ENCODE data around the gene SCN4A. TPM values are rescaled to one million over a fixed set of nuclear protein-coding genes. Genes with fewer than 3 reads are reported as not detected.

SCN4A gene
- total RNA-seq, 1 experiment from 2014 or later: 0.03 TPM

GRCh38 chr17:63946440-63947363 lies 26.0 kb downstream of the SCN4A start:
- in situ Hi-C loops (cut with HindIII; ENCODE audit: low pct_unique_long_range_greater_than_20kb, low sequenced_read_pairs): no loop called here
- POLR2A ChIA-PET: no interaction called here

GRCh38 chr17:63945784-63946439 lies 26.8 kb downstream of the SCN4A start:
- no peak for DNase-seq (ENCODE audit: low read depth, low spot score)
- Histone ChIP-seq H3K36me3 (ENCODE audit: control insufficient read depth, insufficient read depth, low read length) (no peaks in the 10 kb centered on the region), H3K27ac (ENCODE audit: low read length) (no peak overlapping the region), H3K27me3 (ENCODE audit: control insufficient read depth, insufficient read depth, low read length) (no peaks in the 10 kb centered on the region), H3K4me3 (ENCODE audit: low read depth in 2 of 2, low read length in 2 of 2) (no peak overlapping the region), H3K9me3 (ENCODE audit: control insufficient read depth, insufficient read depth, low read depth, low read length) (no peaks in the 10 kb centered on the region), H3K4me1 (ENCODE audit: control insufficient read depth, insufficient read depth, low read length) (no peaks in the 10 kb centered on the region)
- intact Hi-C loops (cut with micrococcal nuclease; ENCODE audit: unreplicated experiment) (no loop called here), in situ Hi-C loops (cut with HindIII; ENCODE audit: low pct_unique_long_range_greater_than_20kb, low sequenced_read_pairs) (no loop called here)
- POLR2A ChIA-PET: no interaction called here
- no TSS peak for BruUV-seq (replicated peaks)
- ATAC-seq: no peak
- TF ChIP-seq CTCF (IDR thresholded peaks at IDR 0.05) (no peak), SIN3A (IDR thresholded peaks at IDR 0.05; ENCODE audit: borderline replicate concordance, insufficient read depth, low read depth, low read length) (no peak), TCF7L2 (IDR thresholded peaks at IDR 0.05; ENCODE audit: low read depth, low read length) (no peak), REST (IDR thresholded peaks at IDR 0.05; ENCODE audit: insufficient read depth in 1 of 2, low read depth in 2 of 2, low read length in 1 of 2) (no peak), POLR2AphosphoS5 (IDR thresholded peaks at IDR 0.05; ENCODE audit: low read depth, low read length) (no peak)
- CTCF ChIA-PET: interaction anchor here (0.6 to 1.6 kb wide), 9 partner anchors 10 to 165 kb away, joined by 3 to 14 read pairs (median 5); partner anchors contain the start of genes CSHL1 and GH1

More at GRCh38 chr17:63946440-63947363, 26.0 kb downstream of the SCN4A start:
- no peaks in the 10 kb centered on the region for H3K9me3 ChIP-seq (ENCODE audit: control insufficient read depth, insufficient read depth, low read depth, low read length)
- TF ChIP-seq POLR2AphosphoS5 (IDR thresholded peaks at IDR 0.05; ENCODE audit: low read depth, low read length) (no peak), CTCF (IDR thresholded peaks at IDR 0.05) (peak; percentile 82)
- peak; percentile 22 for DNase-seq (ENCODE audit: low read depth, low spot score)
- intact Hi-C loops (cut with micrococcal nuclease; ENCODE audit: unreplicated experiment): no loop called here
- peak; percentile 72 for ATAC-seq
- no peaks in the 10 kb centered on the region for H3K27me3 ChIP-seq (ENCODE audit: control insufficient read depth, insufficient read depth, low read length)
- H3K4me3 ChIP-seq (ENCODE audit: low read depth in 2 of 2, low read length in 2 of 2): no peak overlapping the region
- H3K4me1 ChIP-seq (ENCODE audit: control insufficient read depth, insufficient read depth, low read length): no peaks in the 10 kb centered on the region
- CTCF ChIA-PET: interaction anchor here (0.6 to 1.6 kb wide), 9 partner anchors 10 to 164 kb away, joined by 3 to 14 read pairs (median 5); partner anchors contain the start of genes CSHL1 and GH1
- no peaks in the 10 kb centered on the region for H3K36me3 ChIP-seq (ENCODE audit: control insufficient read depth, insufficient read depth, low read length)
- BruUV-seq (replicated peaks): no TSS peak
- no peak overlapping the region for H3K27ac ChIP-seq (ENCODE audit: low read length)
